Endothelial cell of umbilical vein (primary cell): Measurements from ENCODE around the gene FAHD2B. TPM values are rescaled to one million over a fixed set of nuclear protein-coding genes. Genes with fewer than 3 reads are reported as not detected.
A peak's percentile ranks its signal among the peaks of the same experiment; 100 is the strongest.
"Not testable (repeated sequence)": the region's sequence is repeated elsewhere in the genome, so short reads cannot be mapped to it uniquely, and the experiment has no call there.

Source experiments
- Bru-seq: library from RNA; stranded (reverse); fragments of 400-500 nt; gene quantifications from one replicate; lab custom pipeline; 2021; lab: Mats Ljungman, UMichigan
- BruChase-seq, 2 experiments: library from RNA; stranded (reverse); fragments of 400-500 nt; gene quantifications; one replicate each; lab custom pipeline; 2021; lab: Mats Ljungman, UMichigan
- BruUV-seq: library from RNA; stranded (reverse); fragments of 400-500 nt; replicated peaks from 2 replicates; lab custom pipeline; 2021; lab: Mats Ljungman, UMichigan
- CTCF ChIA-PET: fragments of 300-600, 350-600 bp; sonication (Branson Sonifier 250); formaldehyde crosslinking; loops from one replicate; lab custom pipeline; 2021; ENCODE audit warnings: antibody characterized with exemption, inconsistent platforms; lab: Charles Lee
- POLR2A ChIA-PET: fragments of 300-600, 350-600 bp; sonication (Branson Sonifier 250); formaldehyde crosslinking; loops from one replicate; lab custom pipeline; 2021; ENCODE audit warnings: antibody characterized with exemption, inconsistent platforms; lab: Charles Lee
- DNase-seq: peaks from one replicate; pipeline ENCODE4 v3.0.0-alpha.2; 2011; ENCODE audit warnings: low read depth, low spot score
- FAIRE-seq: peaks from 2 replicates; lab custom pipeline; 2011; peaks lifted over from hg19 to GRCh38; lab: Jason Lieb, UNC
- H2AFZ ChIP-seq: 2 replicates; pipeline ENCODE4 v1.6.0; 2012; ENCODE audit warnings: low read depth, low read length, control low read depth, inconsistent platforms
- H3K27ac ChIP-seq: 2 replicates; pipeline ENCODE4 v1.5.1; 2011; ENCODE audit warnings: low read depth, mild to moderate bottlenecking, control low read depth, low read length, moderate library complexity; ENCODE audit not compliant: insufficient read depth
- H3K27me3 ChIP-seq, 2 experiments: 2 replicates each; pipeline versions ENCODE4 v1.6.0 to v1.6.1; 2011; ENCODE audit warnings: low read length in 2 of 2, mixed read lengths in 1 of 2; ENCODE audit not compliant: control insufficient read depth in 2 of 2, insufficient read depth in 2 of 2
- H3K36me3 ChIP-seq, 2 experiments: 2 replicates in 1 of 2; 3 replicates in 1 of 2; pipeline ENCODE4 v1.5.1; 2011; ENCODE audit warnings: low read length in 2 of 2, mild to moderate bottlenecking in 1 of 2, moderate library complexity in 1 of 2; ENCODE audit not compliant: control insufficient read depth in 2 of 2, insufficient read depth in 2 of 2; ENCODE audit errors: extremely low read depth in 1 of 2
- H3K4me1 ChIP-seq: 3 replicates; pipeline ENCODE4 v1.5.1; 2011; ENCODE audit warnings: mild to moderate bottlenecking, low read length; ENCODE audit not compliant: control insufficient read depth, insufficient read depth; ENCODE audit errors: extremely low read depth
- H3K4me2 ChIP-seq: 2 replicates; pipeline ENCODE4 v1.6.1; 2011; ENCODE audit warnings: low read length, control low read depth, mixed read lengths; ENCODE audit not compliant: insufficient read depth
- H3K4me3 ChIP-seq, 3 experiments: fragments of 200-600 bp in 1 of 3; sonication (generic), shearing (Covaris generic) in 1 of 3; replicated peaks in 1 of 3; 2 replicates each; pipeline ENCODE4 v1.5.1; 2011 to 2016; ENCODE audit warnings: control low read depth in 3 of 3, low read length in 3 of 3, mild to moderate bottlenecking in 2 of 3, inconsistent platforms in 1 of 3, low read depth in 1 of 3, moderate library complexity in 1 of 3; ENCODE audit not compliant: insufficient read depth in 1 of 3
- H3K79me2 ChIP-seq: 2 replicates; pipeline ENCODE4 v1.6.0; 2012; ENCODE audit warnings: low read length, inconsistent platforms; ENCODE audit not compliant: control insufficient read depth, insufficient read depth
- H3K9ac ChIP-seq: replicated peaks from 2 replicates; pipeline ENCODE3; 2011; ENCODE audit warnings: low read length, control low read depth; ENCODE audit not compliant: insufficient read depth; ENCODE audit errors: extremely low read depth
- H3K9me1 ChIP-seq: replicated peaks from 3 replicates; pipeline ENCODE4 v1.6.0; 2011; ENCODE audit warnings: mild to moderate bottlenecking, low read length; ENCODE audit not compliant: control insufficient read depth, insufficient read depth; ENCODE audit errors: extremely low read depth
- H3K9me3 ChIP-seq: replicated peaks from 2 replicates; pipeline ENCODE4 v1.5.1; 2012; ENCODE audit warnings: low read length, inconsistent platforms; ENCODE audit not compliant: control insufficient read depth, insufficient read depth
- H4K20me1 ChIP-seq: replicated peaks from 2 replicates; pipeline ENCODE3; 2011; ENCODE audit warnings: mild to moderate bottlenecking, low read length; ENCODE audit not compliant: control insufficient read depth, insufficient read depth; ENCODE audit errors: extremely low read depth
- dilution Hi-C: fragments of 300-500 bp; cut with MboI; formaldehyde crosslinking; loops from one replicate; pipeline ENCODE4 v1.15.0; 2019; ENCODE audit warnings: low sequenced_read_pairs; ENCODE audit not compliant: extremely low pct_ligation_motif_present
- intact Hi-C: fragments of 100-400 bp; cut with micrococcal nuclease; formaldehyde crosslinking; loops from one replicate; pipeline ENCODE4 v1.10.0; 2022
- long read RNA-seq: library from polyadenylated mRNA; stranded (forward); transcript quantifications from one replicate; pipeline ENCODE4 v2.0.0, GENCODE V29; 2021
- polyA minus RNA-seq, 3 experiments: library from RNA; depleted of rRNA, polyadenylated mRNA; stranded (reverse); fragments of >200 nt; gene quantifications; 1 replicate in 1 of 3; 2 replicates in 2 of 3; pipeline ENCODE4 v1.2.3, GENCODE V29; 2011
- polyA plus RNA-seq, 4 experiments: library from polyadenylated mRNA; depleted of rRNA in 3 of 4; stranded (reverse) in 3 of 4; unstranded in 1 of 4; fragments of >200 nt; gene quantifications; 2 replicates each; pipeline versions ENCODE4 v1.2.1 to v1.2.3, GENCODE V29; 2011 to 2012; ENCODE audit warnings: missing spikeins in 1 of 4
- total RNA-seq: library from RNA; stranded (reverse); gene quantifications from 2 replicates; pipeline ENCODE4 v1.2.3, GENCODE V29; 2021

The FAHD2B gene
- 9.2 and 12.0 TPM in 2 replicates for total RNA-seq
- 7.8 and 9.5 TPM in 2 replicates for polyA plus RNA-seq
- 8.0 and 8.8 TPM in 2 replicates for polyA plus RNA-seq (2011; cell fraction: cytosol; rRNA removed)
- 13.9 and 15.9 TPM in 2 replicates for polyA plus RNA-seq (2011; cell fraction: nucleus; rRNA removed)
- polyA plus RNA-seq (2012) = 6.8 and 8.8 TPM in 2 replicates
- polyA minus RNA-seq = 7.2 and 8.1 TPM in 2 replicates
- polyA minus RNA-seq (2011; cell fraction: cytosol; rRNA and poly(A)+ RNA removed) = 16.1 TPM
- polyA minus RNA-seq (2011; cell fraction: nucleus; rRNA and poly(A)+ RNA removed) = 2.6 and 5.5 TPM in 2 replicates
- Bru-seq, nascent RNA = percentile 37 among the genes with signal in this experiment
- percentile 16 among the genes with signal in this experiment for BruChase-seq, experiment 1, labeled RNA remaining after a 6-hour chase
- BruChase-seq, experiment 2, labeled RNA remaining after a 2-hour chase = percentile 33 among the genes with signal in this experiment
- long read RNA-seq, transcript FAHD2B-202 (9 exons, 1,388 nt) = major isoform, 16 of 30 reads
- long read RNA-seq, transcript FAHD2B-201 (8 exons, 1,305 nt) = minor isoform, 7 of 30 reads
- long read RNA-seq, partial matches to known transcripts = 2 of 30 reads
- long read RNA-seq, other reads (novel, unspliced or antisense) = 5 of 30 reads

GRCh38 chr2:97094772-97095611, at the start of gene FAHD2B:
Gene FAHD2B (minus strand): TSS chr2:97094882. CDS start chr2:97091706, 3,176 bp downstream.
- Histone ChIP-seq H3K4me2 (peak within 1 kb of the TSS; percentile 36), H3K4me3 (peak within 1 kb of the TSS in 1 of 3 experiments; percentile 28), H2AFZ (peak within 1 kb of the TSS; percentile 69)
- H3K27ac ChIP-seq, CTCF ChIA-PET, H3K4me1 ChIP-seq, intact Hi-C loops, H3K27me3 ChIP-seq, H4K20me1 ChIP-seq, H3K79me2 ChIP-seq, H3K36me3 ChIP-seq, dilution Hi-C loops, BruUV-seq, POLR2A ChIA-PET, H3K9me1 ChIP-seq, H3K9me3 ChIP-seq, H3K9ac ChIP-seq: not testable (repeated sequence)
- FAIRE-seq = peak; percentile 92
- DNase-seq = peak; percentile 60

- H3K79me2 ChIP-seq, CTCF ChIA-PET, H3K4me2 ChIP-seq, H3K4me3 ChIP-seq, H3K9ac ChIP-seq, FAIRE-seq, H2AFZ ChIP-seq, H4K20me1 ChIP-seq, H3K36me3 ChIP-seq, H3K27ac ChIP-seq, DNase-seq, H3K9me3 ChIP-seq, BruUV-seq, POLR2A ChIA-PET, H3K4me1 ChIP-seq, intact Hi-C loops, dilution Hi-C loops, H3K9me1 ChIP-seq, H3K27me3 ChIP-seq: not testable (repeated sequence)
These were observed 49.3 kb upstream of the FAHD2B start for GRCh38 chr2:97144016-97144415.

GRCh38 chr2:97129090-97129489, 34.4 kb upstream of the FAHD2B start:
- H3K9me1 ChIP-seq, H3K9me3 ChIP-seq, H3K4me3 ChIP-seq, H4K20me1 ChIP-seq, CTCF ChIA-PET, H3K4me2 ChIP-seq, intact Hi-C loops, H3K36me3 ChIP-seq, H3K27ac ChIP-seq, H3K4me1 ChIP-seq, POLR2A ChIA-PET, DNase-seq, H2AFZ ChIP-seq, H3K27me3 ChIP-seq, H3K9ac ChIP-seq, H3K79me2 ChIP-seq, BruUV-seq, dilution Hi-C loops, FAIRE-seq: not testable (repeated sequence)
